Measurements from ENCODE around the gene ZCCHC9.

- TF ChIP-seq CTCF (IDR thresholded peaks at IDR 0.05; ENCODE audit: poor library complexity, severe bottlenecking) (no peak), RAD21 (conservative IDR thresholded peaks at IDR 0.05) (no peak), EZH2 (IDR thresholded peaks at IDR 0.05; ENCODE audit: borderline replicate concordance, insufficient read depth, low read length, poor library complexity, severe bottlenecking) (no peak), POLR2AphosphoS5 (IDR thresholded peaks at IDR 0.05) (no peak), EP300 (conservative IDR thresholded peaks at IDR 0.05; ENCODE audit: poor library complexity, severe bottlenecking) (no peak), SMC3 (conservative IDR thresholded peaks at IDR 0.05; ENCODE audit: poor library complexity) (no peak)
- TF ChIP-seq, protein P1, sequence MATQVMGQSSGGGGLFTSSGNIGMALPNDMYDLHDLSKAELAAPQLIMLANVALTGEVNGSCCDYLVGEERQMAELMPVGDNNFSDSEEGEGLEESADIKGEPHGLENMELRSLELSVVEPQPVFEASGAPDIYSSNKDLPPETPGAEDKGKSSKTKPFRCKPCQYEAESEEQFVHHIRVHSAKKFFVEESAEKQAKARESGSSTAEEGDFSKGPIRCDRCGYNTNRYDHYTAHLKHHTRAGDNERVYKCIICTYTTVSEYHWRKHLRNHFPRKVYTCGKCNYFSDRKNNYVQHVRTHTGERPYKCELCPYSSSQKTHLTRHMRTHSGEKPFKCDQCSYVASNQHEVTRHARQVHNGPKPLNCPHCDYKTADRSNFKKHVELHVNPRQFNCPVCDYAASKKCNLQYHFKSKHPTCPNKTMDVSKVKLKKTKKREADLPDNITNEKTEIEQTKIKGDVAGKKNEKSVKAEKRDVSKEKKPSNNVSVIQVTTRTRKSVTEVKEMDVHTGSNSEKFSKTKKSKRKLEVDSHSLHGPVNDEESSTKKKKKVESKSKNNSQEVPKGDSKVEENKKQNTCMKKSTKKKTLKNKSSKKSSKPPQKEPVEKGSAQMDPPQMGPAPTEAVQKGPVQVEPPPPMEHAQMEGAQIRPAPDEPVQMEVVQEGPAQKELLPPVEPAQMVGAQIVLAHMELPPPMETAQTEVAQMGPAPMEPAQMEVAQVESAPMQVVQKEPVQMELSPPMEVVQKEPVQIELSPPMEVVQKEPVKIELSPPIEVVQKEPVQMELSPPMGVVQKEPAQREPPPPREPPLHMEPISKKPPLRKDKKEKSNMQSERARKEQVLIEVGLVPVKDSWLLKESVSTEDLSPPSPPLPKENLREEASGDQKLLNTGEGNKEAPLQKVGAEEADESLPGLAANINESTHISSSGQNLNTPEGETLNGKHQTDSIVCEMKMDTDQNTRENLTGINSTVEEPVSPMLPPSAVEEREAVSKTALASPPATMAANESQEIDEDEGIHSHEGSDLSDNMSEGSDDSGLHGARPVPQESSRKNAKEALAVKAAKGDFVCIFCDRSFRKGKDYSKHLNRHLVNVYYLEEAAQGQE (IDR thresholded peaks at IDR 0.05; ENCODE audit: borderline replicate concordance) = no peak
Measured at GRCh38 chr5:81256766-81257165, 44.6 kb upstream of the ZCCHC9 start.

Measured in neural cell (in vitro differentiated cells).